Neural cell (in vitro differentiated cells): ENCODE results near the gene CCDC24. TPM values are rescaled to one million over a fixed set of nuclear protein-coding genes. Genes with fewer than 3 reads are reported as not detected.

Experiments used
- H2AFZ ChIP-seq: fragments of 200-600, 300-800 bp; sonication (generic), shearing (Covaris generic); 2 replicates; pipeline ENCODE4 v1.6.0; 2014; ENCODE audit warnings: low read depth, mild to moderate bottlenecking, antibody characterized with exemption, low read length, moderate library complexity
- H3F3A ChIP-seq: fragments of 200-600 bp; shearing (Covaris generic); 2 replicates; pipeline ENCODE4 v1.6.1; 2016; ENCODE audit warnings: mild to moderate bottlenecking, moderate library complexity, mixed read lengths, antibody characterized with exemption, low read length; ENCODE audit not compliant: insufficient read depth, poor library complexity, severe bottlenecking
- H3K27ac ChIP-seq: fragments of 200-600, 300-800 bp; sonication (generic), shearing (Covaris generic); 2 replicates; pipeline ENCODE4 v1.5.1; 2014; ENCODE audit warnings: mild to moderate bottlenecking, low read length, moderate library complexity
- H3K27me3 ChIP-seq: fragments of 300-800, 200-600 bp; sonication (generic), shearing (Covaris generic); 2 replicates; pipeline ENCODE4 v1.6.0; 2014; ENCODE audit warnings: mild to moderate bottlenecking, low read depth, low read length, moderate library complexity; ENCODE audit not compliant: insufficient read depth
- H3K36me3 ChIP-seq: fragments of 300-800, 200-600 bp; sonication (generic), shearing (Covaris generic); 2 replicates; pipeline ENCODE4 v1.5.1; 2014; ENCODE audit warnings: mild to moderate bottlenecking, antibody characterized with exemption, low read length, moderate library complexity; ENCODE audit not compliant: insufficient read depth
- H3K4me2 ChIP-seq: fragments of 300-800, 200-600 bp; sonication (generic), shearing (Covaris generic); 2 replicates; pipeline ENCODE4 v1.6.0; 2014; ENCODE audit warnings: mild to moderate bottlenecking, low read length
- H3K4me3 ChIP-seq: fragments of 300-800, 200-600 bp; sonication (generic), shearing (Covaris generic); 2 replicates; pipeline ENCODE4 v1.5.1; 2014; ENCODE audit warnings: mild to moderate bottlenecking, low read length, moderate library complexity
- H3K79me2 ChIP-seq: fragments of 200-600 bp; shearing (Covaris generic); replicated peaks from 2 replicates; pipeline ENCODE4 v1.6.0; 2014; ENCODE audit warnings: mild to moderate bottlenecking, low read length, moderate library complexity; ENCODE audit not compliant: insufficient read depth
- H3K9ac ChIP-seq: fragments of 300-800, 200-600 bp; sonication (generic), shearing (Covaris generic); 2 replicates; pipeline ENCODE4 v1.6.1; 2016; ENCODE audit warnings: mild to moderate bottlenecking, low read length, mixed read lengths
- H3K9me2 ChIP-seq: fragments of 200-600 bp; shearing (Covaris generic); 2 replicates; pipeline ENCODE4 v1.6.1; 2016; ENCODE audit warnings: mild to moderate bottlenecking, low read length, mixed read lengths; ENCODE audit not compliant: insufficient read depth
- H3K9me3 ChIP-seq: fragments of 200-600, 300-800 bp; sonication (generic), shearing (Covaris generic); 2 replicates; pipeline ENCODE4 v1.6.1; 2016; ENCODE audit warnings: mild to moderate bottlenecking, mixed run types, low read length, moderate library complexity, mixed read lengths
- H4K20me1 ChIP-seq: fragments of 200-600 bp; shearing (Covaris generic); 2 replicates; pipeline ENCODE4 v1.6.1; 2016; ENCODE audit warnings: mild to moderate bottlenecking, mixed run types; ENCODE audit not compliant: insufficient read depth
- EP300 ChIP-seq: fragments of 450-650 bp; conservative IDR thresholded peaks from 2 replicates; pipeline ENCODE4 v1.6.1; 2014; ENCODE audit warnings: antibody characterized with exemption, mild to moderate bottlenecking, moderate library complexity; ENCODE audit not compliant: poor library complexity, severe bottlenecking
- EZH2 ChIP-seq: fragments of 200-600, 300-800 bp; shearing (Covaris generic), sonication (generic); IDR thresholded peaks from 2 replicates; pipeline ENCODE4 v1.6.1; 2014; ENCODE audit warnings: antibody characterized with exemption, low read length, borderline replicate concordance, mild to moderate bottlenecking; ENCODE audit not compliant: insufficient read depth, poor library complexity, severe bottlenecking
- MXI1 ChIP-seq: fragments of 450-650 bp; conservative IDR thresholded peaks from 2 replicates; pipeline ENCODE4 v1.6.1; 2014; ENCODE audit warnings: antibody characterized with exemption, mild to moderate bottlenecking; ENCODE audit not compliant: poor library complexity, severe bottlenecking
- POLR2AphosphoS5 ChIP-seq: IDR thresholded peaks from 2 replicates; pipeline ENCODE4 v1.6.1; 2012
- RAD21 ChIP-seq: fragments of 450-650 bp; conservative IDR thresholded peaks from 2 replicates; pipeline ENCODE4 v1.6.1; 2014; ENCODE audit warnings: antibody characterized with exemption, mild to moderate bottlenecking, moderate library complexity
- SMC3 ChIP-seq: fragments of 450-650 bp; conservative IDR thresholded peaks from 2 replicates; pipeline ENCODE4 v1.6.1; 2014; ENCODE audit warnings: antibody characterized with exemption, mild to moderate bottlenecking, moderate library complexity; ENCODE audit not compliant: poor library complexity
- TAF1 ChIP-seq: IDR thresholded peaks from 2 replicates; pipeline ENCODE4 v1.6.1; 2012; ENCODE audit warnings: low read depth
- polyA plus RNA-seq: library from polyadenylated mRNA; depleted of rRNA; stranded (reverse); fragments of >200 nt; gene quantifications from 2 replicates; pipeline ENCODE4 v1.2.3, GENCODE V29; 2014
- TF ChIP-seq, protein P1 (sequence below): fragments of 450-650 bp; IDR thresholded peaks from 2 replicates; pipeline ENCODE4 v1.5.1; 2014; ENCODE audit warnings: antibody characterized with exemption, mild to moderate bottlenecking, moderate library complexity; ENCODE audit not compliant: poor library complexity, severe bottlenecking
- TF ChIP-seq, protein P2 (sequence below): IDR thresholded peaks from 2 replicates; pipeline ENCODE4 v1.6.1; 2012; ENCODE audit warnings: borderline replicate concordance

CCDC24 gene
- polyA plus RNA-seq, 1 donor from 2014 or later = 16.5 TPM

DNA sequence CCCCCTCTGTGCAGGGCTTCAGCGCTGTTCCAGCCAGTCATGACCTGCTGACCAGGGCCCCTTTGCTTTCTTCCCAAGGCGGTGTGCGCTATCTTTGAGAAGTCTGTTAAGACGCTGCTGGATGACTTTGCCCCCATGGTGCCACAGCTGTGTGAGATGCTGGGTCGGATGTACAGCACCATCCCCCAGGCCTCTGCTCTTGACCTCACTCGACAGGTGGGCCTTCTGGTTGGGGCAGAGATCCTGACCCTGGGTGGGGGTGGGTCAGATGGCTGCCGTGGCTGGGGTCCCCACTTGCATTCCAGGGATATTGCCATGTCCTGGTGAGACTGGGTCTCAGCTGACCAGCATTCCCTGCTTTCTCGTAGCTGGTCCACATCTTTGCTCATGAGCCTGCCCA, 30.6 kb upstream of the CCDC24 start:
- Histone ChIP-seq H3K27ac (no peak overlapping the region), H3K36me3 (peaks cover 37% of the 10 kb centered on the region), H3K4me3 (no peak overlapping the region), H4K20me1 (no peaks in the 10 kb centered on the region), H3F3A (no peaks in the 10 kb centered on the region), H3K79me2 (peaks cover under 1% of the 10 kb centered on the region), H3K9me2 (no peaks in the 10 kb centered on the region), H3K9ac (no peak overlapping the region), H3K9me3 (no peaks in the 10 kb centered on the region), H3K4me2 (no peak overlapping the region), H2AFZ (no peak overlapping the region), H3K27me3 (no peaks in the 10 kb centered on the region)
- TF ChIP-seq SMC3 = no peak
- TF ChIP-seq EZH2 = no peak
- TF ChIP-seq, protein P1, sequence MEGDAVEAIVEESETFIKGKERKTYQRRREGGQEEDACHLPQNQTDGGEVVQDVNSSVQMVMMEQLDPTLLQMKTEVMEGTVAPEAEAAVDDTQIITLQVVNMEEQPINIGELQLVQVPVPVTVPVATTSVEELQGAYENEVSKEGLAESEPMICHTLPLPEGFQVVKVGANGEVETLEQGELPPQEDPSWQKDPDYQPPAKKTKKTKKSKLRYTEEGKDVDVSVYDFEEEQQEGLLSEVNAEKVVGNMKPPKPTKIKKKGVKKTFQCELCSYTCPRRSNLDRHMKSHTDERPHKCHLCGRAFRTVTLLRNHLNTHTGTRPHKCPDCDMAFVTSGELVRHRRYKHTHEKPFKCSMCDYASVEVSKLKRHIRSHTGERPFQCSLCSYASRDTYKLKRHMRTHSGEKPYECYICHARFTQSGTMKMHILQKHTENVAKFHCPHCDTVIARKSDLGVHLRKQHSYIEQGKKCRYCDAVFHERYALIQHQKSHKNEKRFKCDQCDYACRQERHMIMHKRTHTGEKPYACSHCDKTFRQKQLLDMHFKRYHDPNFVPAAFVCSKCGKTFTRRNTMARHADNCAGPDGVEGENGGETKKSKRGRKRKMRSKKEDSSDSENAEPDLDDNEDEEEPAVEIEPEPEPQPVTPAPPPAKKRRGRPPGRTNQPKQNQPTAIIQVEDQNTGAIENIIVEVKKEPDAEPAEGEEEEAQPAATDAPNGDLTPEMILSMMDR = no peak
- no peak for TF ChIP-seq TAF1
- no peak for TF ChIP-seq RAD21
- TF ChIP-seq MXI1 = no peak
- TF ChIP-seq EP300 = no peak
- TF ChIP-seq POLR2AphosphoS5 = no peak
- TF ChIP-seq, protein P2, sequence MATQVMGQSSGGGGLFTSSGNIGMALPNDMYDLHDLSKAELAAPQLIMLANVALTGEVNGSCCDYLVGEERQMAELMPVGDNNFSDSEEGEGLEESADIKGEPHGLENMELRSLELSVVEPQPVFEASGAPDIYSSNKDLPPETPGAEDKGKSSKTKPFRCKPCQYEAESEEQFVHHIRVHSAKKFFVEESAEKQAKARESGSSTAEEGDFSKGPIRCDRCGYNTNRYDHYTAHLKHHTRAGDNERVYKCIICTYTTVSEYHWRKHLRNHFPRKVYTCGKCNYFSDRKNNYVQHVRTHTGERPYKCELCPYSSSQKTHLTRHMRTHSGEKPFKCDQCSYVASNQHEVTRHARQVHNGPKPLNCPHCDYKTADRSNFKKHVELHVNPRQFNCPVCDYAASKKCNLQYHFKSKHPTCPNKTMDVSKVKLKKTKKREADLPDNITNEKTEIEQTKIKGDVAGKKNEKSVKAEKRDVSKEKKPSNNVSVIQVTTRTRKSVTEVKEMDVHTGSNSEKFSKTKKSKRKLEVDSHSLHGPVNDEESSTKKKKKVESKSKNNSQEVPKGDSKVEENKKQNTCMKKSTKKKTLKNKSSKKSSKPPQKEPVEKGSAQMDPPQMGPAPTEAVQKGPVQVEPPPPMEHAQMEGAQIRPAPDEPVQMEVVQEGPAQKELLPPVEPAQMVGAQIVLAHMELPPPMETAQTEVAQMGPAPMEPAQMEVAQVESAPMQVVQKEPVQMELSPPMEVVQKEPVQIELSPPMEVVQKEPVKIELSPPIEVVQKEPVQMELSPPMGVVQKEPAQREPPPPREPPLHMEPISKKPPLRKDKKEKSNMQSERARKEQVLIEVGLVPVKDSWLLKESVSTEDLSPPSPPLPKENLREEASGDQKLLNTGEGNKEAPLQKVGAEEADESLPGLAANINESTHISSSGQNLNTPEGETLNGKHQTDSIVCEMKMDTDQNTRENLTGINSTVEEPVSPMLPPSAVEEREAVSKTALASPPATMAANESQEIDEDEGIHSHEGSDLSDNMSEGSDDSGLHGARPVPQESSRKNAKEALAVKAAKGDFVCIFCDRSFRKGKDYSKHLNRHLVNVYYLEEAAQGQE = no peak

DNA sequence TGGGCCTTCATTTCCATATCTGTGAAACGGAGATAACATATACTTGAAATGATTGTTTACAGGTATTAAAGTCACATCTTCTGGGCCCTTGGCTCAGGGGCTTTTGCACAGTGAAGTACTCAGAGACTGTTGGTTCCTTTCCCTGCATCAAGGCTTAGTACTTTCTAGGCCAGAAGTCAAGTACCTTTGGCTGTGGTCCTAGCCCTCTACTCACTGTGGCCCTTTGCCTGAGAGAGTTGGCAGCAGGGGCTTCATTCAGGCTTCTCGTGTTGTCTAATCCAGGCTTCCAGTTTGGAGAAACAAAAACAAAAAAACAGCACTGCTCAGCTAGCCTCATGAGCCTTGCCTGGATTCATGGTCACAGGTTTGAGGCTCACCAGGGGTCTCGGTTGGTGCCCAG, 29.7 kb upstream of the CCDC24 start:
- Histone ChIP-seq H3F3A (no peaks in the 10 kb centered on the region), H3K79me2 (no peaks in the 10 kb centered on the region), H3K9me2 (no peaks in the 10 kb centered on the region), H3K9me3 (no peaks in the 10 kb centered on the region), H3K4me3 (no peak overlapping the region), H2AFZ (no peak overlapping the region), H3K4me2 (no peak overlapping the region), H3K27ac (no peak overlapping the region), H3K27me3 (no peaks in the 10 kb centered on the region), H4K20me1 (no peaks in the 10 kb centered on the region), H3K36me3 (peaks cover 37% of the 10 kb centered on the region), H3K9ac (no peak overlapping the region)
- TF ChIP-seq POLR2AphosphoS5 = no peak
- TF ChIP-seq EP300 = no peak
- TF ChIP-seq RAD21 = no peak
- TF ChIP-seq, protein P1 = no peak
